Activated CD4-positive, alpha-beta T cell treated with anti-CD3 and anti-CD28 coated beads, Interleukin-2, amount 10 ng/mL, durations not matched to agents 7 days and 5 days (primary cell): Measurements from ENCODE around the gene GPR108. TPM values are rescaled to one million over a fixed set of nuclear protein-coding genes. Genes with fewer than 3 reads are reported as not detected.
A peak's percentile ranks its signal among the peaks of the same experiment; 100 is the strongest.
"Not testable (repeated sequence)": the region's sequence is repeated elsewhere in the genome, so short reads cannot be mapped to it uniquely, and the experiment has no call there.

ENCODE experiments used
- CTCF ChIA-PET: fragments of 350-600 bp; sonication (Branson Sonifier 250); formaldehyde crosslinking; loops from one replicate; lab custom pipeline; 2021; ENCODE audit warnings: antibody characterized with exemption; lab: Charles Lee
- POLR2A ChIA-PET: fragments of 350-600 bp; sonication (Branson Sonifier 250); formaldehyde crosslinking; loops from one replicate; lab custom pipeline; 2021; ENCODE audit warnings: antibody characterized with exemption; lab: Charles Lee
- DNase-seq: peaks from one replicate; pipeline ENCODE4 v3.0.0-alpha.2; 2020
- H3K27ac Mint-ChIP-seq: one replicate; pipeline ENCODE4 v1.8.0; 2021; ENCODE audit warnings: mild to moderate bottlenecking, moderate library complexity, mixed read lengths
- H3K27me3 Mint-ChIP-seq: one replicate; pipeline ENCODE4 v1.8.0; 2021; ENCODE audit warnings: mixed read lengths
- H3K36me3 Mint-ChIP-seq: one replicate; pipeline ENCODE4 v1.8.0; 2021; ENCODE audit warnings: low read depth, mixed read lengths
- H3K4me1 Mint-ChIP-seq: one replicate; pipeline ENCODE4 v1.8.0; 2021; ENCODE audit warnings: mixed read lengths
- H3K4me3 Mint-ChIP-seq: one replicate; pipeline ENCODE4 v1.8.0; 2021; ENCODE audit warnings: mild to moderate bottlenecking, moderate library complexity, mixed read lengths
- H3K9me3 Mint-ChIP-seq: one replicate; pipeline ENCODE4 v1.8.0; 2021; ENCODE audit warnings: mixed read lengths
- total RNA-seq, 2 experiments: library from RNA; stranded (reverse); gene quantifications; one replicate each; pipeline ENCODE4 v1.2.3, GENCODE V29; 2021

The GPR108 gene
- total RNA-seq, 2 experiments from 2014 or later = 64.6 TPM

- peaks cover 22% of the 10 kb centered on the region for H3K4me1 Mint-ChIP-seq
- peaks cover 38% of the 10 kb centered on the region for H3K36me3 Mint-ChIP-seq
- H3K4me3 Mint-ChIP-seq = no peak overlapping the region
- H3K27ac Mint-ChIP-seq = no peak overlapping the region
- no peaks in the 10 kb centered on the region for H3K9me3 Mint-ChIP-seq
- H3K27me3 Mint-ChIP-seq = no peaks in the 10 kb centered on the region
- no peak for DNase-seq
- POLR2A ChIA-PET = no interaction called here
- CTCF ChIA-PET = interaction anchor here (0.6 to 3.4 kb wide), 2 partner anchors 16 to 230 kb away, joined by 3 to 14 read pairs; partner anchors contain the start of gene GPR108
Measured at GRCh38 chr19:6754136-6754535, 16.8 kb upstream of the GPR108 start.

GRCh38 chr19:6753178-6754031 lies 16.0 kb upstream of the GPR108 start:
- peaks cover 19% of the 10 kb centered on the region for H3K4me1 Mint-ChIP-seq
- H3K36me3 Mint-ChIP-seq = peaks cover 36% of the 10 kb centered on the region
- H3K4me3 Mint-ChIP-seq = peak overlapping the region; percentile 72
- no peaks in the 10 kb centered on the region for H3K27me3 Mint-ChIP-seq
- peak overlapping the region; percentile 90 for H3K27ac Mint-ChIP-seq
- H3K9me3 Mint-ChIP-seq = no peaks in the 10 kb centered on the region
- ChIA-PET CTCF (interaction anchor here (1.0 to 3.4 kb wide), 3 partner anchors 10 to 42 kb away, joined by 3 to 14 read pairs (median 3); partner anchors contain the start of gene GPR108), POLR2A (interaction anchor here (1.0 kb wide), 1 partner anchor 237 kb away, joined by 3 read pairs; no protein-coding TSS in a partner anchor)
- peak; percentile 84 for DNase-seq

- POLR2A ChIA-PET = interaction anchor here (1.0 kb wide), 1 partner anchor 236 kb away, joined by 3 read pairs; no protein-coding TSS in a partner anchor
- peaks cover 17% of the 10 kb centered on the region for H3K4me1 Mint-ChIP-seq
- no peaks in the 10 kb centered on the region for H3K27me3 Mint-ChIP-seq
- DNase-seq = no peak
- H3K27ac Mint-ChIP-seq = no peak overlapping the region
- H3K36me3 Mint-ChIP-seq = peaks cover 36% of the 10 kb centered on the region
- no peaks in the 10 kb centered on the region for H3K9me3 Mint-ChIP-seq
- CTCF ChIA-PET = interaction anchor here (0.9 to 3.4 kb wide), 4 partner anchors 9 to 108 kb away, joined by 3 to 14 read pairs (median 3); partner anchors contain the start of gene GPR108
- H3K4me3 Mint-ChIP-seq = no peak overlapping the region
Measured at GRCh38 chr19:6752256-6753177, 15.1 kb upstream of the GPR108 start.

GRCh38 chr19:6751189-6751588 lies 13.8 kb upstream of the GPR108 start:
- ChIA-PET CTCF (no interaction called here), POLR2A (no interaction called here)
- Mint-ChIP-seq H3K4me1 (peaks cover 14% of the 10 kb centered on the region), H3K27ac (no peak overlapping the region), H3K9me3 (no peaks in the 10 kb centered on the region), H3K27me3 (no peaks in the 10 kb centered on the region), H3K36me3 (peaks cover 38% of the 10 kb centered on the region), H3K4me3 (no peak overlapping the region)
- DNase-seq = no peak

- Mint-ChIP-seq H3K4me3 (no peak overlapping the region), H3K36me3 (peaks cover 38% of the 10 kb centered on the region), H3K4me1 (peaks cover 14% of the 10 kb centered on the region), H3K27ac (no peak overlapping the region), H3K27me3 (no peaks in the 10 kb centered on the region), H3K9me3 (no peaks in the 10 kb centered on the region)
- DNase-seq = no peak
- POLR2A ChIA-PET = interaction anchor here (0.6 kb wide), 1 partner anchor 73 kb away, joined by 3 read pairs; no protein-coding TSS in a partner anchor
- CTCF ChIA-PET = interaction anchor here (1.1 kb wide), 1 partner anchor 11 kb away, joined by 4 read pairs; no protein-coding TSS in a partner anchor
Measured at GRCh38 chr19:6750062-6750461, 12.7 kb upstream of the GPR108 start.

- H3K27me3 Mint-ChIP-seq, H3K9me3 Mint-ChIP-seq, DNase-seq, H3K4me1 Mint-ChIP-seq, POLR2A ChIA-PET, H3K4me3 Mint-ChIP-seq, H3K27ac Mint-ChIP-seq: not testable (repeated sequence)
- H3K36me3 Mint-ChIP-seq = peaks cover 36% of the 10 kb centered on the region
- CTCF ChIA-PET = interaction anchor here (0.6 to 1.2 kb wide), 3 partner anchors 12 to 360 kb away, joined by 3 read pairs; no protein-coding TSS in a partner anchor
Measured at GRCh38 chr19:6748543-6748942, 11.2 kb upstream of the GPR108 start.

- Mint-ChIP-seq H3K27me3 (no peaks in the 10 kb centered on the region), H3K36me3 (peaks cover 24% of the 10 kb centered on the region), H3K4me3 (no peak overlapping the region), H3K4me1 (peaks cover 7% of the 10 kb centered on the region), H3K9me3 (no peaks in the 10 kb centered on the region), H3K27ac (no peak overlapping the region)
- CTCF ChIA-PET = no interaction called here
- DNase-seq = no peak
- POLR2A ChIA-PET = no interaction called here
Measured at GRCh38 chr19:6745965-6746364, 8.6 kb upstream of the GPR108 start.

- H3K4me1 Mint-ChIP-seq = peaks cover 10% of the 10 kb centered on the region
Measured at GRCh38 chr19:6744381-6745301, 7.3 kb upstream of the GPR108 start.

GRCh38 chr19:6743714-6744380 lies 6.5 kb upstream of the GPR108 start:
- CTCF ChIA-PET = interaction anchor here (0.5 to 1.3 kb wide), 4 partner anchors 25 to 763 kb away, joined by 3 to 4 read pairs (median 4); no protein-coding TSS in a partner anchor
- no peak for DNase-seq
- Mint-ChIP-seq H3K27ac (peak overlapping the region; percentile 6), H3K4me3 (no peak overlapping the region), H3K27me3 (no peaks in the 10 kb centered on the region), H3K36me3 (peaks cover 19% of the 10 kb centered on the region), H3K9me3 (no peaks in the 10 kb centered on the region), H3K4me1 (peaks cover 15% of the 10 kb centered on the region)
- POLR2A ChIA-PET = no interaction called here

More at GRCh38 chr19:6744381-6745301, 7.3 kb upstream of the GPR108 start:
- no peaks in the 10 kb centered on the region for H3K9me3 Mint-ChIP-seq
- peak overlapping the region; percentile 6 for H3K27ac Mint-ChIP-seq
- H3K36me3 Mint-ChIP-seq = peaks cover 22% of the 10 kb centered on the region
- H3K27me3 Mint-ChIP-seq = no peaks in the 10 kb centered on the region
- DNase-seq = no peak
- CTCF ChIA-PET = interaction anchor here (0.6 to 1.3 kb wide), 3 partner anchors 24 to 120 kb away, joined by 3 to 6 read pairs (median 4); no protein-coding TSS in a partner anchor
- no peak overlapping the region for H3K4me3 Mint-ChIP-seq
- POLR2A ChIA-PET = no interaction called here

GRCh38 chr19:6743066-6743465 lies 5.7 kb upstream of the GPR108 start:
- H3K27me3 Mint-ChIP-seq = no peaks in the 10 kb centered on the region
- H3K4me3 Mint-ChIP-seq = no peak overlapping the region
- H3K9me3 Mint-ChIP-seq = no peaks in the 10 kb centered on the region
- ChIA-PET CTCF (interaction anchor here (0.5 to 0.7 kb wide), 2 partner anchors 10 to 763 kb away, joined by 3 to 4 read pairs; no protein-coding TSS in a partner anchor), POLR2A (no interaction called here)
- H3K4me1 Mint-ChIP-seq = peaks cover 23% of the 10 kb centered on the region
- peaks cover 14% of the 10 kb centered on the region for H3K36me3 Mint-ChIP-seq
- no peak for DNase-seq
- no peak overlapping the region for H3K27ac Mint-ChIP-seq
